ENCODE data around the gene ANKIB1.

DNA sequence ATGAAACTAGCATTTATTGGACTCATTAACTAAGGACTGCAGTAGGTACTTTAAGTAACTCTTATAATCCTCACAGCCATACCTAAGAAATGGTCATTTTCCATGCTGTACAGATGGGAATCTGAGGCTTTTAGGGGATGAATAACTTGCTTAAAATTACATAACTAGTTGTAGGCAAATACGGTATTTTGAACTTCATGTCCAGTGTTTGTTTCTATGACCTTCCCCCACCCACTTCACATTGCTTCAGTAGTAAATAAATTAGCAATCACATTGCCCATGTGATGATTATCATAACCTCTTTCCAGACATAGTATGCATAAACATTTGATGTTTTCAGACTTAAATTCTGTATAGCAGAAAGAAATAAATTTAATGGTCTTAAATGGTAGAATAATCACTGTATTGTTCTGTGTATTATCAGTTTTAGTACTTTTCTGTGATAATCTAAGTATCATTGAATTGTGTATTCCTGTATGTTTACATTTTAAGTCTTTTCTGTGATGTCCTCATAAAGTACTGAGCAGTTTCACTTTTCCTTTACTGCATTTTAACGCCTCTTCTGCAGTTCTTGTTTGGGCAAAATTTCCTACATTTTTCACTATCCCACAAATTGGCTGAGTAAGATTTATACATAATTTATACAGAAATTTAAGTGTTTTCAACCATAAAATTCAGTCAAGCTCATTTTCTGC is 48.3 kb downstream of the ANKIB1 start:
- TF ChIP-seq POLR2A (IDR thresholded peaks at IDR 0.05), result no peak
- TF ChIP-seq, protein P1, sequence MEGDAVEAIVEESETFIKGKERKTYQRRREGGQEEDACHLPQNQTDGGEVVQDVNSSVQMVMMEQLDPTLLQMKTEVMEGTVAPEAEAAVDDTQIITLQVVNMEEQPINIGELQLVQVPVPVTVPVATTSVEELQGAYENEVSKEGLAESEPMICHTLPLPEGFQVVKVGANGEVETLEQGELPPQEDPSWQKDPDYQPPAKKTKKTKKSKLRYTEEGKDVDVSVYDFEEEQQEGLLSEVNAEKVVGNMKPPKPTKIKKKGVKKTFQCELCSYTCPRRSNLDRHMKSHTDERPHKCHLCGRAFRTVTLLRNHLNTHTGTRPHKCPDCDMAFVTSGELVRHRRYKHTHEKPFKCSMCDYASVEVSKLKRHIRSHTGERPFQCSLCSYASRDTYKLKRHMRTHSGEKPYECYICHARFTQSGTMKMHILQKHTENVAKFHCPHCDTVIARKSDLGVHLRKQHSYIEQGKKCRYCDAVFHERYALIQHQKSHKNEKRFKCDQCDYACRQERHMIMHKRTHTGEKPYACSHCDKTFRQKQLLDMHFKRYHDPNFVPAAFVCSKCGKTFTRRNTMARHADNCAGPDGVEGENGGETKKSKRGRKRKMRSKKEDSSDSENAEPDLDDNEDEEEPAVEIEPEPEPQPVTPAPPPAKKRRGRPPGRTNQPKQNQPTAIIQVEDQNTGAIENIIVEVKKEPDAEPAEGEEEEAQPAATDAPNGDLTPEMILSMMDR (IDR thresholded peaks at IDR 0.05), result no peak
